NK-92 treated with Interleukin-12 subunit alpha and Interleukin-12 subunit beta, amount 100 ng/mL, for 24 hours (cell line): Measurements from ENCODE around the gene PCDHGA11.
"Not testable (repeated sequence)": the region's sequence is repeated elsewhere in the genome, so short reads cannot be mapped to it uniquely, and the experiment has no call there.

Experiments used
- DNase-seq: peaks from one replicate; lab custom pipeline; 2025; lab: John Stamatoyannopoulos, UW

PCDHGA11 gene

GRCh38 chr5:141420855-141421488 is at the start of gene PCDHGA11:
Gene PCDHGA11, plus strand, starts transcription at chr5:141421051. Its CDS starts 177 bp downstream, at chr5:141421228.
- no peak for DNase-seq

DNA sequence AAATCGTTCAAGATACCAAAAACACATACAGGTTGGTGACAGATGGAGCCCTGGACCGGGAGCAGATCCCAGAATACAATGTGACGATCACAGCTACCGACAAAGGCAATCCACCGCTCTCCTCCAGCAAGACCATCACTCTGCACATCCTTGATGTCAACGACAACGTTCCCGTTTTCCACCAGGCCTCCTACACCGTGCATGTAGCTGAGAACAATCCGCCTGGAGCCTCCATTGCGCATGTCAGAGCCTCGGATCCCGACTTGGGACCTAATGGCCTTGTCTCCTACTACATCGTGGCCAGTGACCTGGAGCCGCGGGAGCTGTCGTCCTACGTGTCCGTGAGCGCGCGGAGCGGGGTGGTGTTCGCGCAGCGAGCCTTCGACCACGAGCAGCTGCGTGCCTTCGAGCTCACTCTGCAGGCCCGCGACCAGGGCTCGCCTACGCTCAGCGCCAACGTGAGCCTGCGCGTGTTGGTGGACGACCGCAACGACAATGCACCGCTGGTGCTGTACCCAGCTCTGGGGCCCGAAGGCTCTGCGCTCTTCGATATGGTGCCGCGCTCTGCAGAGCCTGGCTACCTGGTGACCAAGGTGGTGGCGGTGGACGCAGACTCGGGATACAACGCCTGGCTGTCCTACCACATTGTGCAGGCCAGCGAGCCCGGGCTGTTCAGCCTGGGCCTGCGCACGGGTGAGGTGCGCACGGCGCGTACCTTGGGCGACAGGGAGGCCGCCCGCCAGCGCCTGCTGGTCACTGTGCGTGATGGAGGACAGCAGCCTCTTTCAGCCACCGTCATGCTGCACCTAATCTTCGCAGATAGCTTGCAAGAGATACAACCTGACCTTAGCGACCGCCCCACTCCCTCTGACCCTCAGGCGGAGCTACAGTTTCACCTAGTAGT is 49.0 kb upstream of the PCDHGA11 start:
- no peak for DNase-seq

DNA sequence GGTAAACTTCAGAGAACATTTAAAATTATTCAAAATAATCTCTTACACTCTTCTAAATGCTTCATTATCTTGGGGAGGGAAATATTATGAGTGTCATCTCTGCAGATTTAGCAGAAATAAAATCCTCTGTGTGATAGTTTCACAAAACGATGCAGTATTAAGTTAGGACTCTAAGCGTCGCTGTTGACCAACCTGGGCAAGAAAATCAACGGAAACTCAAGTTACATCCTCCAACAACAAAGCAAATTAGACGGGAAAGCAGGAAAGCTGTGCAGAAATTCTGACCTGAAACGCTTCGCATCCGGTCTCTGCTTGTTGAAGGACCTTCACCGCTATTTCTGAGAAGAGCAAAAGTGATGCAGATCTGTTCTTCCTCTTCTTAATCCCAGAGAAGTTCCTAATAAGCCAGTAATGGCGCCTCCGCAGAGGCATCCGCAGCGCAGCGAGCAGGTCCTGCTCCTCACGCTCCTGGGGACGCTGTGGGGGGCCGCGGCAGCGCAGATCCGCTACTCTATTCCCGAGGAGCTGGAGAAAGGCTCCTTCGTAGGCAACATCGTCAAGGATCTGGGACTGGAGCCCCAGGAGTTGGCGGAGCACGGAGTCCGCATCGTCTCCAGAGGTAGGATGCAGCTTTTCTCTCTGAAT is 47.1 kb upstream of the PCDHGA11 start, which contains the start of gene PCDHGA6:
TSS of gene PCDHGA6 (plus strand) at position 219 of the 645 bp plus-strand sequence. CDS start at position 412, 193 bp downstream.
- DNase-seq: no peak

- DNase-seq: no peak
Measured at GRCh38 chr5:141374627-141375026, 46.2 kb upstream of the PCDHGA11 start.

DNA sequence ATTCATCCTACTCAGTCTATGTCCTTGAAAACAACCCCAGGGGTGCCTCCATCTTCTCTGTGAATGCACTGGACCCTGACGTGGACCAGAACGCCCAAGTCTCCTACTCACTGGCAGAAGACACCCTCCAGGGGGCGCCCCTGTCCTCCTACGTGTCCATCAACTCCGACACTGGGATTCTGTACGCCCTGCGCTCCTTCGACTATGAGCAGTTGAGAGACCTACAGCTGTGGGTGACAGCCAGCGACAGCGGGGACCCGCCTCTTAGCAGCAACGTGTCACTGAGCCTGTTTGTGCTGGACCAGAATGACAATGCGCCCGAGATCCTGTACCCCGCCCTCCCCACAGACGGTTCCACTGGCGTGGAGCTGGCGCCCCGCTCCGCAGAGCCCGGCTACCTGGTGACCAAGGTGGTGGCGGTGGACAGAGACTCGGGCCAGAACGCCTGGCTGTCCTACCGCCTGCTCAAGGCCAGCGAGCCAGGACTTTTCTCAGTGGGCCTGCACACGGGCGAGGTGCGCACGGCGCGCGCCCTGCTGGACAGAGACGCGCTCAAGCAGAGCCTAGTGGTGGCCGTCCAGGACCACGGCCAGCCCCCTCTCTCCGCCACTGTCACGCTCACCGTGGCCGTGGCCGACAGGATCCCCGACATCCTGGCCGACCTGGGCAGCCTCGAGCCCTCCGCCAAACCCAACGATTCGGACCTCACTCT is 45.3 kb upstream of the PCDHGA11 start:
- not testable (repeated sequence) for DNase-seq

DNA sequence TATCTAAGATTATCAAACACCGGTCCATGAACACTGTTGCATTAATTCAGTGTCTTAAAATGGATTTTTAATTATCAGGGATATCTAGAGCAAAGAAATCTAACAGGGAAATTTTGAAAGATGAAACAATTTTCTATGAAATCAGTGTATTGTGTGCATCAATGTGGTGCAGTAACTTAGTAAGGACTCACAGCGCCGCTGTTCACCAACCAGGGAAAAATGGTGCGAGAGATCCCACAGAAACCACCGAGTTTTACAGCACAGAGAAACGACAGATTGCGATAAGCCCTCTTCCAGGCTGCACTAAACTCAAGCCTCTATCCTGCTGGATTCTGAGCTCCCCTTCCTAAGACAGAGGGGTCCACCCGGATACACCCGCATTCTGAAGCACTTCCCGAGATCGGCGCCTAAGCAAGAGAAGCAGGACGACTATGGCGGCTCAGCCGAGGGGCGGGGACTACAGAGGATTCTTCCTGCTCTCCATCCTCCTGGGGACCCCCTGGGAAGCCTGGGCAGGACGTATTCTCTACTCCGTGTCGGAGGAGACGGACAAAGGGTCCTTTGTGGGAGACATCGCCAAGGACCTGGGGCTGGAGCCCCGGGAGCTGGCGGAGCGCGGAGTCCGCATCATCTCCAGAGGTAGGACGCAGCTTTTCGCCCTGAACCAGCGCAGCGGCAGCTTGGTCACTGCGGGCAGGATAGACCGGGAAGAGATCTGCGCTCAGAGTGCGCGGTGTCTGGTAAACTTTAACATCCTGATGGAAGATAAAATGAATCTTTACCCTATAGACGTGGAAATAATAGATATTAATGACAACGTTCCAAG is 38.2 kb upstream of the PCDHGA11 start, which contains the start of gene PCDHGA7:
TSS of gene PCDHGA7 (plus strand) at position 274 of the 826 bp plus-strand sequence. CDS start at position 432, 158 bp downstream.
- DNase-seq: no peak

DNA sequence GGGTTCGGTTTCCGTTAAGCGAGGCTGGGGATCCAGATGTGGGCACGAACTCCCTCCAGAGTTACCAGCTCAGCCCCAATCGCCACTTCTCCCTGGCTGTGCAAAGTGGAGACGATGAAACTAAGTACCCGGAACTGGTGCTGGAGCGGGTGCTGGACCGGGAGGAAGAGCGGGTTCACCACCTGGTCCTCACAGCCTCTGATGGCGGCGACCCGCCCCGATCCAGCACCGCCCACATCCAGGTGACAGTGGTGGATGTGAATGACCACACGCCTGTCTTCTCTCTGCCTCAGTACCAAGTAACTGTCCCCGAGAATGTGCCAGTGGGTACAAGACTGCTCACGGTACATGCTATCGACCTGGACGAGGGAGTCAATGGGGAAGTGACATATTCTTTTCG is 37.5 kb upstream of the PCDHGA11 start:
- DNase-seq: no peak

- no peak for DNase-seq
Measured at GRCh38 chr5:141384471-141385267, 36.2 kb upstream of the PCDHGA11 start.

- not testable (repeated sequence) for DNase-seq
Measured at GRCh38 chr5:141387557-141388311, 33.1 kb upstream of the PCDHGA11 start, which contains the start of gene PCDHGB4. Gene PCDHGB4, plus strand, starts transcription at chr5:141387698. Its CDS starts 187 bp downstream, at chr5:141387885.

- DNase-seq: no peak
Measured at GRCh38 chr5:141388661-141389060, 32.2 kb upstream of the PCDHGA11 start.

- no peak for DNase-seq
Measured at GRCh38 chr5:141389153-141390042, 31.5 kb upstream of the PCDHGA11 start.

DNA sequence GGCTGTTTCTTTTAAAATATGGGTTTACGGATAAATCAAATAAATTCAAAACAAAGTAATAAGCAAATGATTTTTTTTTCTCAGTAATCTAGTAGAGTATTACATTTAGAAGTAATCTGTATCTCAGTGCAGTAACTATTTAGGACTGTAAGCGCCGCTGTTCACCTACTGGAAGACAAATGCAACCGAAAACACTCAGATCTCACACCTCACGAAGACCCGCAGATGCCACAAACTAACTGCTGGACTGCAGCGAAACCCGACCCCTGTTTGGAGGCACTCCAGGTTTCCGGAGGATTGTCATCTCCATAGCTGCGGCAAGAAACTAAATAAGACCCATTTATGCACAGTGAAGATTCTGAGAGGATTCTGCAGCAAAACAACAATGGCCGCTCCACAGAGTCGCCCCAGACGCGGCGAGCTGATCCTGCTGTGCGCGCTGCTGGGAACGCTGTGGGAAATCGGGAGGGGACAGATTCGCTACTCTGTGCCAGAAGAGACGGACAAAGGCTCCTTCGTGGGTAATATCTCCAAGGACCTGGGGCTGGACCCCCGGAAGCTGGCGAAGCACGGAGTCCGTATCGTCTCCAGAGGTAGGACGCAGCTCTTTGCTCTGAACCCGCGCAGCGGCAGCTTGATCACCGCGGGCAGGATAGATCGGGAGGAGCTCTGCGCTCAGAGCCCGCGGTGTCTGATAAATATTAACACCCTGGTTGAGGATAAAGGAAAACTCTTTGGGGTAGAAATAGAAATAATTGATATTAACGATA is 28.2 kb upstream of the PCDHGA11 start, which contains the start of gene PCDHGA8:
TSS of gene PCDHGA8 (plus strand) at position 205 of the 770 bp plus-strand sequence. CDS start at position 386, 181 bp downstream.
- no peak for DNase-seq

DNA sequence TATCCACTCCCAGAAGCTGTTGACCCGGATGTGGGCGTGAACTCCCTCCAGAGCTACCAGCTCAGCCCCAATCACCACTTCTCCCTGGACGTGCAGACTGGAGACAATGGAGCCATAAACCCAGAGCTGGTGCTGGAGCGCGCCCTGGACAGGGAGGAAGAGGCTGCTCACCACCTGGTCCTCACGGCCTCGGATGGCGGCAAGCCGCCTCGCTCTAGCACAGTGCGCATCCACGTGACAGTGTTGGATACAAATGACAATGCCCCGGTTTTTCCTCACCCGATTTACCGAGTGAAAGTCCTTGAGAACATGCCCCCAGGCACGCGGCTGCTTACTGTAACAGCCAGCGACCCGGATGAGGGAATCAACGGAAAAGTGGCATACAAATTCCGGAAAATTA is 27.6 kb upstream of the PCDHGA11 start:
- no peak for DNase-seq

- DNase-seq: not testable (repeated sequence)
Measured at GRCh38 chr5:141394401-141395187, 26.3 kb upstream of the PCDHGA11 start.

GRCh38 chr5:141397756-141398551 is 22.9 kb upstream of the PCDHGA11 start, which contains the start of gene PCDHGB5:
Gene PCDHGB5, plus strand, starts transcription at chr5:141397947. Its CDS starts 181 bp downstream, at chr5:141398128.
- not testable (repeated sequence) for DNase-seq
